Upper lobe of left lung (tissue), 4 donors: Measurements from ENCODE around the gene MAGI2.
"Not testable (repeated sequence)": the region's sequence is repeated elsewhere in the genome, so short reads cannot be mapped to it uniquely, and the experiment has no call there.

ENCODE experiments used
- EP300 ChIP-seq, 4 donors: sonication (generic); formaldehyde crosslinking; IDR thresholded peaks; one replicate each; pipeline ENCODE4 v1.5.1; 2017; ENCODE audit warnings: antibody characterized with exemption in 4 of 4, control low read depth in 2 of 4
- POLR2A ChIP-seq, 4 donors: fragments of 450-650 bp; IDR thresholded peaks; one replicate each; pipeline ENCODE4 v1.5.1; 2016 to 2017; ENCODE audit warnings: antibody characterized with exemption in 4 of 4, mild to moderate bottlenecking in 2 of 4
- TF ChIP-seq, protein P1 (sequence below), 6 experiments: fragments of 450-650 bp in 4 of 6; fragments of 200-600 bp in 2 of 6; sonication (generic) in 2 of 6; IDR thresholded peaks; one replicate each; pipeline ENCODE4 v1.5.1; 2016 to 2019; ENCODE audit warnings: antibody characterized with exemption in 6 of 6

DNA sequence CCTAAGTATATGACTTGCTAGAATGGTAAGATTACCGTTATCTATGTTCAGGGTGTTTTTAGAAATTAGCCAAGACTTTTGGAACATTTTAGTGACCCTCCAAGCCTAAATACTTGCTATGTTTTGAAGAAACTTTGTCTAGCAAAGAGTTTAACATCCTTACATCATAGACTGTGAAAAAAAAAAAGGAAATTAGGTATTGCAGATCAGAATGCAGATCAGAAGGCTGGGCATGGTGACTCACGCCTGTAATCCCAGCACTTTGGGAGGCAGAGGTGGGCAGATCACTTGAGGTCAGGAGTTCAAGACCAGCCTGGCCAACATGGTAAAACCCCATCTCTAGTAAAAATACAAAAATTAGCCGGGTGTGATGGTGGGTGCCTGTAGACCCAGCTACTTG lies 10.7 kb downstream of the MAGI2 start:
- TF ChIP-seq, protein P1, sequence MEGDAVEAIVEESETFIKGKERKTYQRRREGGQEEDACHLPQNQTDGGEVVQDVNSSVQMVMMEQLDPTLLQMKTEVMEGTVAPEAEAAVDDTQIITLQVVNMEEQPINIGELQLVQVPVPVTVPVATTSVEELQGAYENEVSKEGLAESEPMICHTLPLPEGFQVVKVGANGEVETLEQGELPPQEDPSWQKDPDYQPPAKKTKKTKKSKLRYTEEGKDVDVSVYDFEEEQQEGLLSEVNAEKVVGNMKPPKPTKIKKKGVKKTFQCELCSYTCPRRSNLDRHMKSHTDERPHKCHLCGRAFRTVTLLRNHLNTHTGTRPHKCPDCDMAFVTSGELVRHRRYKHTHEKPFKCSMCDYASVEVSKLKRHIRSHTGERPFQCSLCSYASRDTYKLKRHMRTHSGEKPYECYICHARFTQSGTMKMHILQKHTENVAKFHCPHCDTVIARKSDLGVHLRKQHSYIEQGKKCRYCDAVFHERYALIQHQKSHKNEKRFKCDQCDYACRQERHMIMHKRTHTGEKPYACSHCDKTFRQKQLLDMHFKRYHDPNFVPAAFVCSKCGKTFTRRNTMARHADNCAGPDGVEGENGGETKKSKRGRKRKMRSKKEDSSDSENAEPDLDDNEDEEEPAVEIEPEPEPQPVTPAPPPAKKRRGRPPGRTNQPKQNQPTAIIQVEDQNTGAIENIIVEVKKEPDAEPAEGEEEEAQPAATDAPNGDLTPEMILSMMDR (IDR thresholded peaks at IDR 0.05) = not testable (repeated sequence)
- TF ChIP-seq EP300, POLR2A (IDR thresholded peaks at IDR 0.05): not testable (repeated sequence)
